ENCODE data around the gene TRIM38. TPM values are rescaled to one million over a fixed set of nuclear protein-coding genes. Genes with fewer than 3 reads are reported as not detected.

TRIM38 gene
- total and polyA plus RNA-seq, 2 of the 13 experiments (the other 11 are each of a cell fraction or from before 2014, with no cell fraction given): 2.5 to 3.1 TPM

GRCh38 chr6:25930532-25931410 lies 31.8 kb upstream of the TRIM38 start, which contains the start of gene SLC17A2 (continued):
- TF ChIP-seq NFAT5 (CRISPR knock-in tag; IDR thresholded peaks at IDR 0.05) (no peak), MAFG (CRISPR knock-in tag; IDR thresholded peaks at IDR 0.05) (no peak), TOPORS (CRISPR knock-in tag; IDR thresholded peaks at IDR 0.05) (peak; percentile 87; the same call in 1 of the 2 replicates), ZNF550 (CRISPR knock-in tag; IDR thresholded peaks at IDR 0.05; ENCODE audit: borderline replicate concordance) (no peak), ZNF280D (CRISPR knock-in tag; IDR thresholded peaks at IDR 0.05) (peak; percentile 85; the same call in 1 of the 2 replicates), ZBTB1 (CRISPR knock-in tag; IDR thresholded peaks at IDR 0.05; ENCODE audit: borderline replicate concordance) (no peak), ZNF234 (CRISPR knock-in tag; conservative IDR thresholded peaks at IDR 0.05) (no peak)
- TF ChIP-seq, protein P1, sequence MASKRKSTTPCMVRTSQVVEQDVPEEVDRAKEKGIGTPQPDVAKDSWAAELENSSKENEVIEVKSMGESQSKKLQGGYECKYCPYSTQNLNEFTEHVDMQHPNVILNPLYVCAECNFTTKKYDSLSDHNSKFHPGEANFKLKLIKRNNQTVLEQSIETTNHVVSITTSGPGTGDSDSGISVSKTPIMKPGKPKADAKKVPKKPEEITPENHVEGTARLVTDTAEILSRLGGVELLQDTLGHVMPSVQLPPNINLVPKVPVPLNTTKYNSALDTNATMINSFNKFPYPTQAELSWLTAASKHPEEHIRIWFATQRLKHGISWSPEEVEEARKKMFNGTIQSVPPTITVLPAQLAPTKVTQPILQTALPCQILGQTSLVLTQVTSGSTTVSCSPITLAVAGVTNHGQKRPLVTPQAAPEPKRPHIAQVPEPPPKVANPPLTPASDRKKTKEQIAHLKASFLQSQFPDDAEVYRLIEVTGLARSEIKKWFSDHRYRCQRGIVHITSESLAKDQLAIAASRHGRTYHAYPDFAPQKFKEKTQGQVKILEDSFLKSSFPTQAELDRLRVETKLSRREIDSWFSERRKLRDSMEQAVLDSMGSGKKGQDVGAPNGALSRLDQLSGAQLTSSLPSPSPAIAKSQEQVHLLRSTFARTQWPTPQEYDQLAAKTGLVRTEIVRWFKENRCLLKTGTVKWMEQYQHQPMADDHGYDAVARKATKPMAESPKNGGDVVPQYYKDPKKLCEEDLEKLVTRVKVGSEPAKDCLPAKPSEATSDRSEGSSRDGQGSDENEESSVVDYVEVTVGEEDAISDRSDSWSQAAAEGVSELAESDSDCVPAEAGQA (IDR thresholded peaks at IDR 0.05; ENCODE audit: low read depth): no peak
- TF ChIP-seq, protein P1 (CRISPR knock-in tag; IDR thresholded peaks at IDR 0.05; ENCODE audit: borderline replicate concordance): no peak
- TF ChIP-seq, protein P2, sequence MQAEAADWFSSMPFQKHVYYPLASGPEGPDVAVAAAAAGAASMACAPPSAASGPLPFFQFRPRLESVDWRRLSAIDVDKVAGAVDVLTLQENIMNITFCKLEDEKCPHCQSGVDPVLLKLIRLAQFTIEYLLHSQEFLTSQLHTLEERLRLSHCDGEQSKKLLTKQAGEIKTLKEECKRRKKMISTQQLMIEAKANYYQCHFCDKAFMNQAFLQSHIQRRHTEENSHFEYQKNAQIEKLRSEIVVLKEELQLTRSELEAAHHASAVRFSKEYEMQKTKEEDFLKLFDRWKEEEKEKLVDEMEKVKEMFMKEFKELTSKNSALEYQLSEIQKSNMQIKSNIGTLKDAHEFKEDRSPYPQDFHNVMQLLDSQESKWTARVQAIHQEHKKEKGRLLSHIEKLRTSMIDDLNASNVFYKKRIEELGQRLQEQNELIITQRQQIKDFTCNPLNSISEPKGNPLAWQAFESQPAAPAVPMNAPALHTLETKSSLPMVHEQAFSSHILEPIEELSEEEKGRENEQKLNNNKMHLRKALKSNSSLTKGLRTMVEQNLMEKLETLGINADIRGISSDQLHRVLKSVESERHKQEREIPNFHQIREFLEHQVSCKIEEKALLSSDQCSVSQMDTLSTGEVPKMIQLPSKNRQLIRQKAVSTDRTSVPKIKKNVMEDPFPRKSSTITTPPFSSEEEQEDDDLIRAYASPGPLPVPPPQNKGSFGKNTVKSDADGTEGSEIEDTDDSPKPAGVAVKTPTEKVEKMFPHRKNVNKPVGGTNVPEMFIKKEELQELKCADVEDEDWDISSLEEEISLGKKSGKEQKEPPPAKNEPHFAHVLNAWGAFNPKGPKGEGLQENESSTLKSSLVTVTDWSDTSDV (CRISPR knock-in tag; IDR thresholded peaks at IDR 0.05): no peak
